Fibroblast of lung (primary cell): ENCODE results near the gene CFAP97D2. TPM values are rescaled to one million over a fixed set of nuclear protein-coding genes. Genes with fewer than 3 reads are reported as not detected.

Experiments used
- DNase-seq, 2 donors: peaks; one replicate each; pipeline versions ENCODE4 v3.0.0 to v3.0.0-alpha.2; 2010; ENCODE audit warnings: low read depth in 2 of 2
- H2AFZ ChIP-seq: 2 replicates; pipeline ENCODE4 v1.5.1; 2012; ENCODE audit warnings: low read length, control low read depth, inconsistent platforms
- H3K27ac ChIP-seq: 2 replicates; pipeline ENCODE4 v1.5.1; 2011; ENCODE audit warnings: low read length, control low read depth; ENCODE audit not compliant: insufficient read depth
- H3K27me3 ChIP-seq: 2 replicates; pipeline ENCODE4 v1.5.1; 2011; ENCODE audit warnings: mild to moderate bottlenecking, low read length; ENCODE audit not compliant: control insufficient read depth, insufficient read depth
- H3K36me3 ChIP-seq: 2 replicates; pipeline ENCODE4 v1.5.1; 2011; ENCODE audit warnings: low read length; ENCODE audit not compliant: control insufficient read depth, insufficient read depth
- H3K4me1 ChIP-seq: 2 replicates; pipeline ENCODE4 v1.5.1; 2011; ENCODE audit warnings: low read length; ENCODE audit not compliant: control insufficient read depth, insufficient read depth; ENCODE audit errors: extremely low read depth
- H3K4me2 ChIP-seq: 2 replicates; pipeline ENCODE4 v1.5.1; 2011; ENCODE audit warnings: low read length, control low read depth; ENCODE audit not compliant: insufficient read depth; ENCODE audit errors: extremely low read depth
- H3K4me3 ChIP-seq, 4 experiments: fragments of 200-600 bp in 1 of 4; sonication (generic) in 1 of 4; replicated peaks in 1 of 4; 2 replicates each; pipeline ENCODE4 v1.5.1; 2011 to 2016; ENCODE audit warnings: low read length in 4 of 4, low read depth in 3 of 4, mild to moderate bottlenecking in 3 of 4, control low read depth in 2 of 4, inconsistent platforms in 1 of 4, mixed read lengths in 1 of 4; ENCODE audit not compliant: insufficient read depth in 1 of 4; ENCODE audit errors: control extremely low read depth in 1 of 4
- H3K79me2 ChIP-seq: 2 replicates; pipeline ENCODE4 v1.5.1; 2012; ENCODE audit warnings: mild to moderate bottlenecking, low read length, inconsistent platforms; ENCODE audit not compliant: control insufficient read depth, insufficient read depth
- H3K9ac ChIP-seq: 2 replicates; pipeline ENCODE4 v1.5.1; 2011; ENCODE audit warnings: mild to moderate bottlenecking, low read length, control low read depth; ENCODE audit not compliant: insufficient read depth
- H3K9me3 ChIP-seq: 2 replicates; pipeline ENCODE4 v1.5.1; 2012; ENCODE audit warnings: low read depth, low read length; ENCODE audit not compliant: control insufficient read depth, insufficient read depth
- H4K20me1 ChIP-seq: 2 replicates; pipeline ENCODE4 v1.5.1; 2011; ENCODE audit warnings: low read length; ENCODE audit not compliant: control insufficient read depth, insufficient read depth; ENCODE audit errors: extremely low read depth
- EZH2 ChIP-seq: IDR thresholded peaks from 2 replicates; pipeline ENCODE4 v1.5.1; 2012; ENCODE audit warnings: low read length, control low read depth, mild to moderate bottlenecking; ENCODE audit errors: missing control alignments
- polyA plus RNA-seq, 2 donors: library from polyadenylated mRNA; depleted of rRNA in 1 of 2; stranded (reverse) in 1 of 2; unstranded in 1 of 2; fragments of >200 nt; gene quantifications; 2 replicates each; pipeline ENCODE4 v1.2.1, GENCODE V29; 2011 to 2012; ENCODE audit warnings: missing spikeins in 1 of 2
- total RNA-seq: library from RNA; depleted of rRNA; stranded (reverse); fragments of >200 nt; gene quantifications from 2 replicates; pipeline ENCODE4 v1.2.1, GENCODE V29; 2014
- TF ChIP-seq, protein P1 (sequence below), 2 donors: IDR thresholded peaks in 1 of 2; conservative IDR thresholded peaks in 1 of 2; 1 replicate in 1 of 2; 2 replicates in 1 of 2; pipeline ENCODE4 v1.5.1; 2011 to 2012; ENCODE audit warnings: low read length in 2 of 2, control low read depth in 1 of 2, inconsistent platforms in 1 of 2, low read depth in 1 of 2, mild to moderate bottlenecking in 1 of 2

The CFAP97D2 gene
- total and polyA plus RNA-seq, 2 donors (not counting 1 experiment from before 2014, with no cell fraction given): not detected

DNA sequence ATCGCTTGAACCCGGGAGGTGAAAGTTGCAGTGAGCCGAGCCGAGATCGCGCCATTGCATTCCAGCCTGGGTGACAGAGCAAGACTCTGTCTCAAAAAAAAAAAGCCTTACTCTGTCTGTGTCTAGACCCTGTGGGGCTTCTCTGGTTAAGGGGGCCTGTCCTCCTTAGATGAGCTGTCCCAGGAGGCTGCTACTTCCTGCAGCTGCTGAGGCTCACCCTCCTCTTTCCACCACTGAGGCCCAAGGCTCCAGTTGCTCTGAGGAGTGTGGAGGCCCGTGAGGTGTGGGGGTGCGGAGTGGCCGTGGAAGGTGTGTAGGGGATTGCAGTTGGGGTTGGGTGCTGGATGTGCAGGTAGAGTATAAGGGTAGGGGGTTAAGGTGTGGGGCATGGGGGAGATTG is 24.6 kb upstream of the CFAP97D2 start:
- Histone ChIP-seq H3K9me3 (no peaks in the 10 kb centered on the region), H3K4me3 (no peak overlapping the region), H3K27me3 (peaks cover 4% of the 10 kb centered on the region), H2AFZ (no peak overlapping the region), H3K4me1 (no peaks in the 10 kb centered on the region), H3K36me3 (no peaks in the 10 kb centered on the region), H3K79me2 (no peaks in the 10 kb centered on the region), H3K9ac (no peak overlapping the region), H3K4me2 (no peak overlapping the region), H3K27ac (no peak overlapping the region), H4K20me1 (no peaks in the 10 kb centered on the region)
- no peak for DNase-seq
- TF ChIP-seq, protein P1, sequence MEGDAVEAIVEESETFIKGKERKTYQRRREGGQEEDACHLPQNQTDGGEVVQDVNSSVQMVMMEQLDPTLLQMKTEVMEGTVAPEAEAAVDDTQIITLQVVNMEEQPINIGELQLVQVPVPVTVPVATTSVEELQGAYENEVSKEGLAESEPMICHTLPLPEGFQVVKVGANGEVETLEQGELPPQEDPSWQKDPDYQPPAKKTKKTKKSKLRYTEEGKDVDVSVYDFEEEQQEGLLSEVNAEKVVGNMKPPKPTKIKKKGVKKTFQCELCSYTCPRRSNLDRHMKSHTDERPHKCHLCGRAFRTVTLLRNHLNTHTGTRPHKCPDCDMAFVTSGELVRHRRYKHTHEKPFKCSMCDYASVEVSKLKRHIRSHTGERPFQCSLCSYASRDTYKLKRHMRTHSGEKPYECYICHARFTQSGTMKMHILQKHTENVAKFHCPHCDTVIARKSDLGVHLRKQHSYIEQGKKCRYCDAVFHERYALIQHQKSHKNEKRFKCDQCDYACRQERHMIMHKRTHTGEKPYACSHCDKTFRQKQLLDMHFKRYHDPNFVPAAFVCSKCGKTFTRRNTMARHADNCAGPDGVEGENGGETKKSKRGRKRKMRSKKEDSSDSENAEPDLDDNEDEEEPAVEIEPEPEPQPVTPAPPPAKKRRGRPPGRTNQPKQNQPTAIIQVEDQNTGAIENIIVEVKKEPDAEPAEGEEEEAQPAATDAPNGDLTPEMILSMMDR (conservative IDR thresholded peaks at IDR 0.05 in 1 of 2, IDR thresholded peaks at IDR 0.05 in 1 of 2; ENCODE audit: low read depth in 1 of 2, low read length in 2 of 2): no peak
- TF ChIP-seq EZH2: no peak

DNA sequence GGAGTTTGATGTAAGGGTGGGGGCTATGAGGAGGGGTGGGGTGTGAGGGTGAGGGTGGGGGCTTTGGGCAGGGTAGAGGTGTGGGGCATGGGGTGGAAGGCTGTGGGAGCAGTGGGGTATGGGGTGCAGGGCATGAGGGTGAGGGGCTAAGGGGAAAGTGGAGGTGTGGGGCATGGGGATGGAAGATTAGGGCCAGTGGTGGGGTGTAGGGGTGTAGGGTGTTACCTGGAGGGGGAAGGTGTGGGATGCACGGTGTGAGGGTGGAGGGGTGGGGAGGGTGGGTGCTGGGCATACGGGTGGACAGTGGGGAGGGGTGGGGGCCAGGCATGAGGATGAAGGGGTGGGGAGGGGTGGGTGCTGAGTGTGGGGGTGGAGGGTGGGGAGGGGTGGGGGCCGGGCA is 23.7 kb upstream of the CFAP97D2 start:
- no peak for TF ChIP-seq EZH2
- TF ChIP-seq, protein P1 (conservative IDR thresholded peaks at IDR 0.05 in 1 of 2, IDR thresholded peaks at IDR 0.05 in 1 of 2; ENCODE audit: low read depth in 1 of 2, low read length in 2 of 2): no peak
- DNase-seq: no peak
- no peak overlapping the region for H3K27ac ChIP-seq
- no peaks in the 10 kb centered on the region for H4K20me1 ChIP-seq
- H3K9ac ChIP-seq: no peak overlapping the region
- H2AFZ ChIP-seq: no peak overlapping the region
- no peak overlapping the region for H3K4me3 ChIP-seq
- no peaks in the 10 kb centered on the region for H3K79me2 ChIP-seq
- no peaks in the 10 kb centered on the region for H3K36me3 ChIP-seq
- H3K4me1 ChIP-seq: no peaks in the 10 kb centered on the region
- no peaks in the 10 kb centered on the region for H3K9me3 ChIP-seq
- peaks cover 4% of the 10 kb centered on the region for H3K27me3 ChIP-seq
- no peak overlapping the region for H3K4me2 ChIP-seq

DNA sequence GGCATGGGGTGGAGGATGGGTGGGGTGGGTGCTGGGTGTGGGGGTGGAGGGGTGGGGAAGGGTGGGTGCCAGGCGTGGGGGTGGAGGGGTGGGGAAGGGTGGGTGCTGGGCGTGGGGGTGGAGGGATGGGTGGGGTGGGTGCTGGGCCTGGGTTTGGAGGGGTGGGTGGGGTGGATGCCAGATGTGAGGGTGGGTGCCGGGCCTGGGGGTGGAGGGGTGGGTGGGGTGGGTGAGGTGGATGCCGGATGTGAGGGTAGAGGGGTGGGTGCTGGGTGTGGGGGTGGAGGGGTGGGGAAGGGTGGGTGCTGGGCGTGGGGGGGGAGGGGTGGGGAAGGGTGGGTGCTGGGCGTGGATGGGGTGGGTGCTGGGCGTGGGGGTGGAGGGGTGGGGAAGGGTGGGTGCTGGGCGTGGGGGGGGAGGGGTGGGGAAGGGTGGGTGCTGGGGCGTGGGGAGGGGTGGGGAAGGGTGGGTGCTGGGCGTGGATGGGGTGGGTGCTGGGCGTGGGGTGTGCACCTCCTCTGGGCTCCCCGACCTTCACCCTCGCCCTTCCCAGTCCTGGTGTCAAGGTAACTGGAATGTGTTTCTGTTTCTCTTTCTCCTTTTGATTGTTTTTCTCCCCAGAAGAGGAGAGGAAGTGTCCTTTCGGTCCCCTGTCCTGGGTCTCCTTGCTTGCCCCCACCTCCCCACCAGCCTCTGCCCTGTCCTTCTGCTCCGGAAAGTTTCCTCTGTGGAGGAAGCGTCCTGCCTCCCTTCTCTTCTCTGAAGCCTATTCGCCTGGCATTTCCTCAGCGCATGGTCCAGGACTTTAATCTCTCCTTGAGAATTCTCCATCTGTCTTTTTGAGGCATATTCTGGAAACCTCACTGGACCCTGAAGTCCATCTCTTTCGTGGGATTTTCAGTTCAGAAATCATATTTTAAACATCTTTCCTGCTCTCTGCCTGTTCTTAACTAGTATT is 22.9 kb upstream of the CFAP97D2 start:
- no peak for DNase-seq
- TF ChIP-seq, protein P1 (conservative IDR thresholded peaks at IDR 0.05 in 1 of 2, IDR thresholded peaks at IDR 0.05 in 1 of 2; ENCODE audit: low read depth in 1 of 2, low read length in 2 of 2): no peak
- no peak for TF ChIP-seq EZH2
- no peak overlapping the region for H3K4me2 ChIP-seq

More for the DNA sequence above, 22.9 kb upstream of the CFAP97D2 start:
- peaks cover 7% of the 10 kb centered on the region for H3K27me3 ChIP-seq
- no peak overlapping the region for H3K9ac ChIP-seq
- H3K4me3 ChIP-seq: no peak overlapping the region
- H3K4me1 ChIP-seq: no peaks in the 10 kb centered on the region
- no peaks in the 10 kb centered on the region for H3K9me3 ChIP-seq
- H3K36me3 ChIP-seq: no peaks in the 10 kb centered on the region
- no peak overlapping the region for H2AFZ ChIP-seq
- H4K20me1 ChIP-seq: no peaks in the 10 kb centered on the region
- H3K27ac ChIP-seq: no peak overlapping the region
- H3K79me2 ChIP-seq: no peaks in the 10 kb centered on the region
